WERI-Rb-1 (cell line): Measurements from ENCODE around the gene TTC13.
"Not testable (repeated sequence)": the region's sequence is repeated elsewhere in the genome, so short reads cannot be mapped to it uniquely, and the experiment has no call there.

Experiments used
- DNase-seq: peaks from one replicate; pipeline ENCODE4 v3.0.0-alpha.2; 2020
- H3K27ac ChIP-seq: fragments of 250-450 bp; sonication (Bioruptor Pico); 2 replicates; pipeline ENCODE4 v1.5.1; 2020; ENCODE audit warnings: mild to moderate bottlenecking, moderate library complexity
- H3K27me3 ChIP-seq: fragments of 250-450 bp; sonication (Bioruptor Pico); 2 replicates; pipeline ENCODE4 v1.5.1; 2021; ENCODE audit warnings: mild to moderate bottlenecking, low read depth, moderate library complexity; ENCODE audit not compliant: insufficient read depth, severe bottlenecking
- H3K36me3 ChIP-seq: fragments of 250-450 bp; sonication (Bioruptor Pico); 2 replicates; pipeline ENCODE4 v1.5.1; 2020; ENCODE audit warnings: mild to moderate bottlenecking, moderate library complexity
- H3K4me3 ChIP-seq: 2 replicates; pipeline ENCODE4 v1.5.1; 2011; ENCODE audit warnings: low read depth, mild to moderate bottlenecking, control low read depth, low read length
- H3K9me3 ChIP-seq: fragments of 250-450 bp; sonication (Bioruptor Pico); 2 replicates; pipeline ENCODE4 v1.5.1; 2021; ENCODE audit warnings: mild to moderate bottlenecking, moderate library complexity; ENCODE audit not compliant: severe bottlenecking
- CTCF ChIP-seq: IDR thresholded peaks from 2 replicates; pipeline ENCODE4 v1.5.1; 2011; ENCODE audit warnings: low read depth, mild to moderate bottlenecking, control low read depth, inconsistent platforms, low read length

The TTC13 gene

GRCh38 chr1:231016966-231017365 lies 38.3 kb upstream of the TTC13 start:
- Histone ChIP-seq H3K27ac (no peak overlapping the region), H3K9me3 (no peaks in the 10 kb centered on the region), H3K36me3 (peaks cover 58% of the 10 kb centered on the region), H3K4me3 (no peak overlapping the region), H3K27me3 (no peaks in the 10 kb centered on the region)
- no peak for TF ChIP-seq CTCF
- no peak for DNase-seq

GRCh38 chr1:231016234-231016633 lies 37.6 kb upstream of the TTC13 start:
- no peak for TF ChIP-seq CTCF
- Histone ChIP-seq H3K36me3 (peaks cover 50% of the 10 kb centered on the region), H3K27me3 (no peaks in the 10 kb centered on the region), H3K27ac (no peak overlapping the region), H3K9me3 (no peaks in the 10 kb centered on the region), H3K4me3 (no peak overlapping the region)
- DNase-seq = no peak

- Histone ChIP-seq H3K36me3 (peaks cover 23% of the 10 kb centered on the region), H3K27ac (no peak overlapping the region), H3K4me3 (no peak overlapping the region), H3K27me3 (no peaks in the 10 kb centered on the region), H3K9me3 (no peaks in the 10 kb centered on the region)
- no peak for DNase-seq
- no peak for TF ChIP-seq CTCF
Observed at GRCh38 chr1:231013391-231014015, 34.8 kb upstream of the TTC13 start.

GRCh38 chr1:231011963-231012362 lies 33.3 kb upstream of the TTC13 start:
- no peak overlapping the region for H3K27ac ChIP-seq
- no peaks in the 10 kb centered on the region for H3K27me3 ChIP-seq
- no peaks in the 10 kb centered on the region for H3K9me3 ChIP-seq
- H3K4me3 ChIP-seq = no peak overlapping the region
- H3K36me3 ChIP-seq = peaks cover 12% of the 10 kb centered on the region; the same call in 1 of the 2 replicates
- TF ChIP-seq CTCF = no peak
- no peak for DNase-seq

- Histone ChIP-seq H3K36me3 (peaks cover 8% of the 10 kb centered on the region; the same call in 1 of the 2 replicates), H3K27ac (no peak overlapping the region), H3K4me3 (no peak overlapping the region), H3K27me3 (no peaks in the 10 kb centered on the region), H3K9me3 (no peaks in the 10 kb centered on the region)
- no peak for TF ChIP-seq CTCF
- no peak for DNase-seq
Observed at GRCh38 chr1:231011360-231011759, 32.7 kb upstream of the TTC13 start.

GRCh38 chr1:231007535-231007934 lies 28.9 kb upstream of the TTC13 start:
- not testable (repeated sequence) for H3K27me3 ChIP-seq, H3K27ac ChIP-seq, DNase-seq, H3K4me3 ChIP-seq, H3K36me3 ChIP-seq
- peaks cover 15% of the 10 kb centered on the region for H3K9me3 ChIP-seq
